C4-2B (cell line): ENCODE data around the gene GPR37.

Experiments
- ZFX ChIP-seq: fragments of 450-650 bp; IDR thresholded peaks from 2 replicates; pipeline ENCODE4 v1.6.1; 2017
- TF ChIP-seq, protein P1 (sequence below): fragments of 450-650 bp; conservative IDR thresholded peaks from 2 replicates; pipeline ENCODE4 v1.5.1; 2017; ENCODE audit warnings: mild to moderate bottlenecking

DNA sequence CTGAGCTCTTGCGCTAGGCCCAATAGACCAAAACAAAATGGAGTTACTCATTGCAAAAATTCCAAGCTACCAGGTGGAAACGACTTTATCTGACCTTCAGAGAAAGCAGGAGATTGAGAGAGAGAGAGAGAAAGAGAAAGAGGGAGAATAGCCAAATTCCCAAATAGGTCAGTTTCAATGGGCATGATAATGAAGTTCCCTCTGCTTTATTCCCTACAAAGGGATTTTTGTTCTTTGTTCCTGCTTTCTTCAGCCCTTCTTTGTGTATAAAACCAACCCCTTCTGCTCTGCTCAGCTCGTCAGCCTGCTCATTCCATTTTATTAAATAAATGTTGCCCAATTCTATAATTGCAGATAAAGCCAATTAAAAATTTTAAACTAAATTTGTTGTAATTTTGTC, 45.0 kb upstream of the GPR37 start:
- TF ChIP-seq, protein P1, sequence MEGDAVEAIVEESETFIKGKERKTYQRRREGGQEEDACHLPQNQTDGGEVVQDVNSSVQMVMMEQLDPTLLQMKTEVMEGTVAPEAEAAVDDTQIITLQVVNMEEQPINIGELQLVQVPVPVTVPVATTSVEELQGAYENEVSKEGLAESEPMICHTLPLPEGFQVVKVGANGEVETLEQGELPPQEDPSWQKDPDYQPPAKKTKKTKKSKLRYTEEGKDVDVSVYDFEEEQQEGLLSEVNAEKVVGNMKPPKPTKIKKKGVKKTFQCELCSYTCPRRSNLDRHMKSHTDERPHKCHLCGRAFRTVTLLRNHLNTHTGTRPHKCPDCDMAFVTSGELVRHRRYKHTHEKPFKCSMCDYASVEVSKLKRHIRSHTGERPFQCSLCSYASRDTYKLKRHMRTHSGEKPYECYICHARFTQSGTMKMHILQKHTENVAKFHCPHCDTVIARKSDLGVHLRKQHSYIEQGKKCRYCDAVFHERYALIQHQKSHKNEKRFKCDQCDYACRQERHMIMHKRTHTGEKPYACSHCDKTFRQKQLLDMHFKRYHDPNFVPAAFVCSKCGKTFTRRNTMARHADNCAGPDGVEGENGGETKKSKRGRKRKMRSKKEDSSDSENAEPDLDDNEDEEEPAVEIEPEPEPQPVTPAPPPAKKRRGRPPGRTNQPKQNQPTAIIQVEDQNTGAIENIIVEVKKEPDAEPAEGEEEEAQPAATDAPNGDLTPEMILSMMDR = no peak
- TF ChIP-seq ZFX = no peak
